ENCODE results near the gene MCRIP2.

DNA sequence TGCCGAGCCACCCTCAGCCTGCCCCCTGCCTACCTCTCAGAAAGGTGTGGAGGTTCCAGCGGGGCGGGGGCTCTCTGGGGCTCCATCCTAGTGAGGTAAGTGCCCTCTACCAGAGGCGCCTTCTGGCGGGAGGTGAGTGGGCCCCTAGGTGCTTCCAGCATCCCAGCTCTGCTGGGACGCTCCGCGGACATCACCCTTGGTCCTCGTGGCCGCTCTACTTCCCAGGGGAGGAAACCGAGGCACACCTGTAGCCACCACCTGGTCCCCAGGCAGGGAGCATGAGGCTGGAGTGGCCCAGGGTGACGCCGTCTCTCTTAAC lies 1.4 kb downstream of the MCRIP2 start:
- TF ChIP-seq, protein P1, sequence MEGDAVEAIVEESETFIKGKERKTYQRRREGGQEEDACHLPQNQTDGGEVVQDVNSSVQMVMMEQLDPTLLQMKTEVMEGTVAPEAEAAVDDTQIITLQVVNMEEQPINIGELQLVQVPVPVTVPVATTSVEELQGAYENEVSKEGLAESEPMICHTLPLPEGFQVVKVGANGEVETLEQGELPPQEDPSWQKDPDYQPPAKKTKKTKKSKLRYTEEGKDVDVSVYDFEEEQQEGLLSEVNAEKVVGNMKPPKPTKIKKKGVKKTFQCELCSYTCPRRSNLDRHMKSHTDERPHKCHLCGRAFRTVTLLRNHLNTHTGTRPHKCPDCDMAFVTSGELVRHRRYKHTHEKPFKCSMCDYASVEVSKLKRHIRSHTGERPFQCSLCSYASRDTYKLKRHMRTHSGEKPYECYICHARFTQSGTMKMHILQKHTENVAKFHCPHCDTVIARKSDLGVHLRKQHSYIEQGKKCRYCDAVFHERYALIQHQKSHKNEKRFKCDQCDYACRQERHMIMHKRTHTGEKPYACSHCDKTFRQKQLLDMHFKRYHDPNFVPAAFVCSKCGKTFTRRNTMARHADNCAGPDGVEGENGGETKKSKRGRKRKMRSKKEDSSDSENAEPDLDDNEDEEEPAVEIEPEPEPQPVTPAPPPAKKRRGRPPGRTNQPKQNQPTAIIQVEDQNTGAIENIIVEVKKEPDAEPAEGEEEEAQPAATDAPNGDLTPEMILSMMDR (IDR thresholded peaks at IDR 0.05) = no peak
- TF ChIP-seq POLR2A (IDR thresholded peaks at IDR 0.05) = no peak

All from testis (tissue), 2 donors.